NCI-H460 (cell line): ENCODE results near the gene NASP. TPM values are rescaled to one million over a fixed set of nuclear protein-coding genes. Genes with fewer than 3 reads are reported as not detected.

Experiments
- DNase-seq: peaks from one replicate; pipeline ENCODE4 v3.0.0-alpha.2; 2016; ENCODE audit warnings: low read depth; ENCODE audit errors: extremely low read depth
- total RNA-seq: library from RNA; depleted of rRNA; stranded (reverse); fragments of >200 nt; shearing (Covaris generic); gene quantifications from 2 replicates; pipeline ENCODE4 v1.2.3, GENCODE V29; 2014

Gene NASP
- total RNA-seq, 1 experiment from 2014 or later = 67.3 TPM

DNA sequence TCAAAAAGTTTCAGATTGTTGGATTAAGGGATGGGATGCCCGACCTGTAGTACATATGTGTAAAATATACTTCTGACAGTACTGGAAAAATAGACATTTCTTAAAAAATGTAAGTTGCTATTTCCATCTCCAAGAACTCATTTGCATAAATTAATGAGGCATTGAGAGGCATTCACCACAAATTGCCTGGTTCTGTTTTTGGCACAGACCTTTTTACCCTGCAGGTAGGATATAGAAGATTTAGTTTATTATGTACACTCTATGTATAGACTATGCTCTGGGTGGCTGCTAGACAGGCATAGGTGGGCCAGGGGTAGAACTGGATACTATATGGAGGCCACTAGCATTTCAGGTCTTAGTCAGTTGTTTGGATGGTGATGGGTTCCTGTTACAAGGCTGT, 32.0 kb downstream of the NASP start:
- DNase-seq = no peak

- DNase-seq = no peak
Observed at GRCh38 chr1:45617618-45618017, 33.8 kb downstream of the NASP start.

DNA sequence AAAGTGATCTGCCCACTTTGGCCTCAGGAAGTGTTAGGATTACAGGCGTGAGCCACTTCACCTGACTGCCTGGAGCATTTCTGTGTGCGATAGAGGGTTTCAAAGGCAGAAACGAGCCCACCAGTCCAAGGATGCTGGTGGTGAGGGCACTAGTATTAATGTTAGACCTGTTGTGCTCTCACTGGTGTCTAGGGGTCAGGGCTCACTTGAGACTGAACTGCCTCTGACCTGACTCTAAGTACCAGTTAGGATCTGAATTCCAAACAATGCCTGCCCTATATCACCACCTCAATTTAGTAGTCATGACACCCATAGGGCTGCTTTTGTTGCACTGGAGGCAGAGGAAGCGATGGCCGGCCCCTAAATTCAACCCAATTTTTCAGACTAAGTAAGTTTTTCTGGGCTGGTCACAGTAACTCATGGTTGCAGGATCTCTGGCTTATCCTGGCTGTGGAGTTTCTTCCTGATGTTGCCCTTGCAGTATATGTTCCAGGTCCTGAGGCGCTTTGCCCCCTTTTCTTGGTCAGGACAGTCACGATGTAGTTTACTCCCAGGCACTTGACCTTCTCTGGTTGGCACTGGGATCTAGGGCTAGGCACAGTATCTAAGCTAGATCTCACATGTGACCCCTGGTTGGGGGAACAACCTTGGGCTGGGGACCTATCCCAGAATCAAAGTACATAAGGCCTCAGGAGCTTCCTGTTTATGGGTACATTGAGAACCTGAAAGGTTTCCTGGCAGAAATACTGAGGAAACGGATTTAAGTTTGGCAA, 35.5 kb downstream of the NASP start:
- no peak for DNase-seq

GRCh38 chr1:45620588-45621500, 37.0 kb downstream of the NASP start:
- no peak for DNase-seq

GRCh38 chr1:45621501-45621836, 37.6 kb downstream of the NASP start:
- DNase-seq = no peak

GRCh38 chr1:45621895-45622523, 38.2 kb downstream of the NASP start:
- DNase-seq = no peak

DNA sequence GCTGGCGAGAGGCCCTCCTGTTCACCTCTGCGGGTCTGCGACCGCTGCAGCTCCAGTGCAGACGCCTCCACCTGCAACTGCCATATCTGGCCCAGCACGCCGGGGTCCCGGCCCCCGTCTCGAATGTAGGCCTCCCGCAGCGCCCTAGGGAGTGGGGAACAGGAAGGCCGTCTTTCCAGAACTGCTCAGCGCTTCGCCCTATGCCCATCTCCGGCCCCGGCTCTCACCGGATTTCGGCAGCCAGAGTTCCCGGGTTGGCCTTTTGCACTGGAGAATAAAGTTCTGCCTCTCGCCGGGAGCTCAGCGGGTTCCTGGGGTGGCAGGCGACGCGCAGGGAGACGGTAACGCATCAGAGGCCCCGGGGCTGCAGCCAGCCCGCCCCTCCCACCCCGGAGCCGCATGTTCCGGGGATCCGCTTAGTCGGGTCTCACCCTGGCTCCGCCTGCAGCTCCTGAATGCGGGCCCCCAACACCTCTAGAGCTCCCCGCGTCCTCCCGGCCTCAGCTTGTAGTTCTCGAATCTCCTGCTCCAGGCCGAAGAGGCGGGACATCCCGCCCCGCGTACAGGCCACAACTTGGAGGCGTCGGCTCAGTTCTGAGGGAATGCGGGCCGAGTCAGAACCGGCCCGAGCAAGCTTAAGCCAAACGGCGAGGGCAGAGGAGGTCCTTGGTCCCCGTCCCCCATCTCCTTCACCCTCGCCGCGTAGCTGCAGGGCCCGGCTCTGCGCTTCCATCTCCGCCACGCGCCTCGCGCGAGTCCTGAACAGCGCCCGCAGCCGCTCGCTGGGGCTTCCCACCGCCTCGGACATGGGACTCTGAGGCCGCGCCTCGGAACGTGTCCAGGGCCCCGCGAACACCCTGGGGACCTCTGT, 38.9 kb downstream of the NASP start:
- no peak for DNase-seq

DNA sequence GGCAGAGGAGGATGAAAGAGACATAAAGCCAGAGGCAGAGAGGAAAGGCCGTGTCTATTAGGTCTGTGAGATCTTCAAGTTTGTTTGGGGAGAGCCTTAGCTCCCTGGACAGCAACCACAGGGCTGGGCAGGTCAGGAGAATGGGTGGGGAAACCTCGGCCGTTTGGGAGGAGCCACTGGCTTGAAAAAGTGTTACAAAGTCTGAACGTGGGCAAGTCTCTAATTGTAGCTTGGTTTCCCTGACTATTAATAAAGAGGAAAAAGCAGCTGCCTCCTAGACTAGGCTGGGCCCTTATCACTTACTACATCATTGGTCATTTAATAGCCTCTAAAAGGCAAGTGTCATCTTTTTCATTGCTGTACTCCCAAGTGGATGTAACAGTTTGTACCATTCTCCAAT, 40.1 kb downstream of the NASP start, which contains the start of gene CCDC17:
TSS of gene CCDC17 (minus strand) at position 83 of the 400 bp plus-strand sequence. CDS start 145 bp downstream, outside the sequence.
- DNase-seq = no peak

DNA sequence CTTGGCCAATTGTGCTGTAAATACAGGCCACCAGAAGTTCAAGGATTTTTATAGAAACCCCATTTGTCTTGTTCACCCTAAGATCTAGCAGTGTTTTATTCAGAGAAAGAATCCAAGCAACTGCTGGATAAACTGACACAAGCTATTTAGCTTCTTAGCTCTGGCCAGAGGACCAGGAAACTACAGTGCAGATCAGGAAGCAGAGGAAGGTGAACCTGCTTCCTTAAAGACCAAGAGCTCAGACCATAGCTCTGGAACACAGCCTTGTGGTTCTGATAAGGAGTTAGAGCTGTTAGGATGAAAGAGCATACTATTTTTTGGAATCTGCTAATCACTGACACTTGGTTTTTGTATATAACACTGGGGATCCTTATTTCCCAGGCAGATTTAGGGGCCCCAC, 45.2 kb downstream of the NASP start:
- DNase-seq = no peak

GRCh38 chr1:45630429-45630828, 46.6 kb downstream of the NASP start:
- no peak for DNase-seq

DNA sequence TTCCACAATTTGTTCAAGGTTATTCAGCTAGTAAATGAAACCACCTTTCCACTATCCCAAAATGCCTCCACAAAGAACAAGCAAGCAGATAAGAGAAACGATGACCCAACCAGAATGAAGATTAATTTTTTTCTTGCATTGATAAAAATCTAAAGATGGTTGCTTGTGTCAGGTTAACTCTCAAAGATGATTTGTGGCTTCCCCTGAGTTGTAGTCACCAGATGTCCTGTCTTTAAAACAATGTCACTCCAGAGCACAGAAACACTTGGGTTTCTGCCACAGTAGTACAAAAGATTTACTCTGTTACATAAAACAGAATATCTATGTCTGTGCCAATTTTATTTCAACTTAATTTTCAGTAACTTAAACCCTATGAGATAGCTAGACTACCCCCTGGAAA, 51.4 kb downstream of the NASP start:
- DNase-seq = no peak

- no peak for DNase-seq
Observed at GRCh38 chr1:45640293-45640692, 56.5 kb downstream of the NASP start.

DNA sequence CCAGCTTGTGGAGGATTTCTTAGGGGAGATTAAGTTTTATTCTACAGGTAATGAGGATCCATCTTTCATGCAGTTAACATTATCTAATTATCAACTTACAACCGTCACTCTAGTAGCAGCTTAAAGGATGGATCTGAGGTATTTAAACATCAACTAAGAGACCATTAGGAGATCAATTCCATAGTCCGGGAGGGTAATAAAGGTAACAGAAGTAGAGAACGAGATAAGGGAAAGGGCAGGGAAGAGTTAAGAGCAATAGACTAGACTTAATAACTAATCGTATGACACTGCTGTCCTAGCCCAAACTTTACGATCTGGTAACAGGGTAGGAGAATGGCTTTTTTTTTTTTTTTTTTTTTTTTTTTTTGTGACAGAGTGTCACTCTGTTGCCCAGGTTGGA, 59.5 kb downstream of the NASP start:
- DNase-seq = no peak

DNA sequence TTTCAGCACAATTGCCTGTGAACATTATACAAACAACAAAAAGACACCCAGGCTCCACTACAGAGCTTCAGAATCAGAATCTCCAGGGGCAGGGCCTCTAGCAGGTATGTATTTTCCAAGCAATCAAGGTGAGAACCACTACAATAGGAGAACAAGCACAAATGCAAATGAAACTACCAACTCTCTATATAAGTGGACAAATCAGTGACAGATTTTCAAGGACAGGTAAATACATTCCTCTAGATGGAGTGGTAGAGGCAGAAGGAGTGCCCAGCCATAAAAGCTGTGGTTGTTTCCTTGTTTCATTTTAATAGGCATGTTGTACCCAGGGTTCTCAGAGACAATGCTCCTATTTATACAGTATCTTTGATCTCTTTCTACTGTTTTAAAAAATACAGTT, 60.1 kb downstream of the NASP start:
- DNase-seq = no peak

DNA sequence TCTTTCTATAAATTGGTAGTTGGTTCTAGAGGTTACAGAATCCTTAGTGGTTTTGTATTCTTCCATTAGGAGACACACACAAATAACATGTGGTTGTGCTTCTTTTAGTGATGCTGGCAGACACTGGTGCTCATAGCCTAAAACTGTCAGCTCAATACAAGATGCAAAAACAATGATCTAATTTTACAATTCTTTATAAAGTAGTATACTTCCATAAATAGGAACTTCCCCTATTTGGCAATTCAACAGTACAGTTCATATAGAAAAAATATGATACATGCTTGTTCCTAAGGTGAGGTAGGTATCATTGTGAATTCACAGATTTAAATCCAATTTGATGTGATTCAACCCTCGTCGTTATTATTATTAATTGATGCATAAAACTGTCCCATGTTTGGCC, 60.8 kb downstream of the NASP start:
- no peak for DNase-seq

DNA sequence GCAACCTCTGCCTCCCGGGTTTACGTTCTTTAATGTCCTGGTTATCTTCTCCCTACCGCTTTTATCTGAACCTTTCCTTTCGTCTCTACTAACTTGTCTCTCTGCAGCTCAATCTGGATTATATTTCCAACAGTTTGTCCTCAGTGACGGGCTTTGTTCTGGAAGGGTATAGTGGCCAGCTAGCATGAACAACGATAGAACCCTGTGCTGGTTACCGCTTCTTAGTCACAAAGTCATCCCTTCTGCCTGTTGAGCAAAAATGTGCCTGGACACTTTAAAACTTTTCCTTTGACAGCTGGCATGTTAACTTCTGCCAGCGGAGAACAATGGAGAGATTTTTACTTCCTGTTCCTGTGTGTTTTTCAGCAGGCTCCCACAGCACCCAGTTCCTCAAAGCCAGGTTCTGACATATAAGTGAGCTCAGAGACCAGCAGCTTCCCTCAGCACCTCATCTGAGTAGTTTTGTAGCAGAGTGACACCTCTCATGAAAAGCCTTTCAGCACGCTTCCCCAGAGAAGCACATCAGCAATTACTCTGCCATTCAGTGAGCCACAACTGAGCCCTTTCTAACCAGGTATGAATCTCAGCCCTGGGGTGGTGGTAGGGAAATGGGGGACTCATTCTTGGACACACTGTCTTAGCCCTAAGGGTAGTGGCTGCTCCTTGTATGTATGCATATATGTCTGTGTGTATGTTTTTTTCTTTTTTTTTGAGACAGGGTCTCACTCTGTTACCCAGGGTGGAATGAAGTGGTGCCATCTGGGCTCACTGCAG, 63.6 kb downstream of the NASP start:
- no peak for DNase-seq

DNA sequence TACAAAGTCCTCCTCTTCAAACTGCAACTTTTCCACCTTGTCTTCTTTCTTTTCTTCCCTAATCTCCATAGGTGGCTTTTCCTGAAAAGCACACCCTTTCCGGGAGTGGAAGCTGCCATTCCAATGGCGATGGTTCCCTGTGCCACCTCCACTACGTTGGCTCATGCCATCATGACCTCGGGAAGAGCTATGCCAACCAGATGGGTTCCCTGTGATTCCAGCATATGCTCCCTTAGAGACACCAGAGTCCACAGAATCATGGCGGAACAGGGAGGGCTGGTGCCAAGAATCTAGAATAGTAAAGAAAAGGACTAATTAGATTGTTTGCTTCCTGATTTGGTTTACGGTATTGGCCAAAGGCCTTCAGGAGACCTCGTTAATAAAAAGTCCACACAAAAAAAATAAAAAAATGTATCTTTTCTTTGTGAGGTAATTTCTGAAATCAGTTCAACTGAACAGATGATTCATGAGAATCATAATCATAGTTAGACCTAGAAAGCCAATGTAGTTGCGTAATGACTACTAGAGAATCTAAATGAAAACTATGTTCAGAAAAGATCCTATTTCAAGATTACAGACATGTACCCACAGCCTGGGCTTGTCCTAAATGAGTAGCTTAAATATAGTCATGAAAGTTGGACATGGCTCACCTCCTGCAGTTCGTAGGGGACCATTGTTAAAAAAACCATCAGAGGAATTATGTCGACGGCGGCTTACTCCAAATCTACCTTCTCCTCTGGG, 70.9 kb downstream of the NASP start:
- DNase-seq = no peak

GRCh38 chr1:45656573-45657226, 72.9 kb downstream of the NASP start:
- DNase-seq = no peak
